H1 (cell line): ENCODE measurements around the gene AASDH. TPM values are rescaled to one million over a fixed set of nuclear protein-coding genes. Genes with fewer than 3 reads are reported as not detected.
A peak's percentile ranks its signal among the peaks of the same experiment; 100 is the strongest.

ENCODE experiments used
- BACH1 ChIP-seq: IDR thresholded peaks from 2 replicates; pipeline ENCODE4 v1.6.1; 2012; ENCODE audit warnings: low read length, improper control_type of control experiment
- BCL11A ChIP-seq, 2 experiments: IDR thresholded peaks; one replicate each; pipeline ENCODE4 v1.6.1; 2011; ENCODE audit warnings: low read depth in 2 of 2, low read length in 2 of 2, mild to moderate bottlenecking in 2 of 2
- CBX8 ChIP-seq: fragments of 300-800, 300-1000 bp; sonication (generic); IDR thresholded peaks from 2 replicates; pipeline ENCODE4 v1.7.1; 2016; ENCODE audit warnings: low read depth, low read length, borderline replicate concordance
- CREB1 ChIP-seq: IDR thresholded peaks from 2 replicates; pipeline ENCODE4 v1.6.1; 2012; ENCODE audit warnings: inconsistent platforms
- CTBP2 ChIP-seq: IDR thresholded peaks from 2 replicates; pipeline ENCODE4 v1.7.0; 2011; ENCODE audit warnings: borderline replicate concordance, mild to moderate bottlenecking, moderate library complexity, mixed read lengths, low read length; ENCODE audit not compliant: insufficient read depth, insufficient read length
- FOSL1 ChIP-seq: IDR thresholded peaks from 2 replicates; pipeline ENCODE4 v1.6.1; 2011; ENCODE audit warnings: mild to moderate bottlenecking, low read depth, low read length, moderate library complexity; ENCODE audit not compliant: insufficient read depth
- GABPA ChIP-seq: IDR thresholded peaks from 2 replicates; pipeline ENCODE4 v1.6.1; 2011; ENCODE audit warnings: mild to moderate bottlenecking, low read length, moderate library complexity, borderline replicate concordance; ENCODE audit not compliant: insufficient read depth
- KDM1A ChIP-seq: fragments of 200-600, 300-600 bp; sonication (generic); IDR thresholded peaks from 2 replicates; pipeline ENCODE4 v1.7.1; 2016; ENCODE audit warnings: mild to moderate bottlenecking, low read length, borderline replicate concordance
- KDM5A ChIP-seq: fragments of 200-600 bp; IDR thresholded peaks from 2 replicates; pipeline ENCODE4 v1.7.1; 2012; ENCODE audit warnings: mild to moderate bottlenecking, low read length, inconsistent platforms, mixed read lengths
- MAFK ChIP-seq: IDR thresholded peaks from 2 replicates; pipeline ENCODE4 v1.6.1; 2012; ENCODE audit warnings: low read depth, mild to moderate bottlenecking, improper control_type of control experiment, low read length
- NANOG ChIP-seq: IDR thresholded peaks from 2 replicates; pipeline ENCODE4 v1.6.1; 2011; ENCODE audit warnings: low read length, low read depth, mild to moderate bottlenecking, inconsistent platforms; ENCODE audit not compliant: insufficient read depth, poor library complexity, severe bottlenecking
- NRF1 ChIP-seq: IDR thresholded peaks from 2 replicates; pipeline ENCODE4 v1.6.1; 2011; ENCODE audit warnings: mild to moderate bottlenecking, low read depth, low read length, improper control_type of control experiment
- PHF8 ChIP-seq: fragments of 200-600 bp; sonication (generic); conservative IDR thresholded peaks from 2 replicates; pipeline ENCODE4 v1.7.1; 2012; ENCODE audit warnings: low read depth, mild to moderate bottlenecking, inconsistent platforms, low read length, moderate library complexity
- RAD21 ChIP-seq, 2 experiments: IDR thresholded peaks in 1 of 2; conservative IDR thresholded peaks in 1 of 2; 2 replicates each; pipeline ENCODE4 v1.6.1; 2011; ENCODE audit warnings: low read depth in 2 of 2, low read length in 2 of 2, improper control_type of control experiment in 1 of 2, inconsistent platforms in 1 of 2, mild to moderate bottlenecking in 1 of 2, moderate library complexity in 1 of 2
- RFX5 ChIP-seq: IDR thresholded peaks from 2 replicates; pipeline ENCODE4 v1.6.1; 2011; ENCODE audit warnings: low read depth, low read length, improper control_type of control experiment, borderline replicate concordance
- SAP30 ChIP-seq: fragments of 300-600 bp; sonication (generic); IDR thresholded peaks from 2 replicates; pipeline ENCODE4 v1.7.1; 2012; ENCODE audit warnings: low read length, moderate library complexity, mild to moderate bottlenecking, inconsistent platforms; ENCODE audit not compliant: insufficient read depth, insufficient replicate concordance
- SP4 ChIP-seq: IDR thresholded peaks from 2 replicates; pipeline ENCODE4 v1.6.1; 2012; ENCODE audit warnings: low read length, inconsistent platforms
- TAF7 ChIP-seq: optimal IDR thresholded peaks from 2 replicates; pipeline ENCODE3; 2011; ENCODE audit warnings: low read depth, mild to moderate bottlenecking, inconsistent platforms, low read length, moderate library complexity, borderline replicate concordance
- TCF12 ChIP-seq: IDR thresholded peaks from 2 replicates; pipeline ENCODE4 v1.6.1; 2011; ENCODE audit warnings: low read depth, mild to moderate bottlenecking, low read length
- YY1 ChIP-seq: IDR thresholded peaks from 2 replicates; pipeline ENCODE4 v1.6.1; 2011; ENCODE audit warnings: low read depth, mild to moderate bottlenecking, low read length
- polyA plus RNA-seq, 7 experiments: library from polyadenylated mRNA; depleted of rRNA in 3 of 7; stranded (reverse) in 5 of 7; unstranded in 2 of 7; fragments of >200 nt in 5 of 7; fragments of 200-250 nt in 2 of 7; gene quantifications; 1 replicate in 5 of 7; 2 replicates in 1 of 7; 4 replicates in 1 of 7; pipeline versions ENCODE4 v1.2.1 to v1.2.3, GENCODE V29; 2011 to 2013; ENCODE audit warnings: missing spikeins in 2 of 7, mixed read lengths in 2 of 7
- total RNA-seq: library from RNA; stranded (reverse); fragmentation: NEBNext Ultra II Directional; extraction: Animal tissue kit (Norgen Biotek cat#: 25700); gene quantifications from 2 replicates; pipeline ENCODE4 v1.2.1, GENCODE V29; 2021
- TF ChIP-seq, protein P1 (sequence below): IDR thresholded peaks from 2 replicates; pipeline ENCODE4 v1.6.1; 2012; ENCODE audit warnings: inconsistent platforms
- TF ChIP-seq, protein P2 (sequence below): IDR thresholded peaks from 2 replicates; pipeline ENCODE4 v1.6.1; 2011; ENCODE audit warnings: low read depth, mild to moderate bottlenecking, low read length; ENCODE audit not compliant: insufficient read depth

Gene AASDH
- total and polyA plus RNA-seq, 2 of the 8 experiments (the other 6 are each of a cell fraction or from before 2014, with no cell fraction given), result 8.0 to 10.9 TPM

DNA sequence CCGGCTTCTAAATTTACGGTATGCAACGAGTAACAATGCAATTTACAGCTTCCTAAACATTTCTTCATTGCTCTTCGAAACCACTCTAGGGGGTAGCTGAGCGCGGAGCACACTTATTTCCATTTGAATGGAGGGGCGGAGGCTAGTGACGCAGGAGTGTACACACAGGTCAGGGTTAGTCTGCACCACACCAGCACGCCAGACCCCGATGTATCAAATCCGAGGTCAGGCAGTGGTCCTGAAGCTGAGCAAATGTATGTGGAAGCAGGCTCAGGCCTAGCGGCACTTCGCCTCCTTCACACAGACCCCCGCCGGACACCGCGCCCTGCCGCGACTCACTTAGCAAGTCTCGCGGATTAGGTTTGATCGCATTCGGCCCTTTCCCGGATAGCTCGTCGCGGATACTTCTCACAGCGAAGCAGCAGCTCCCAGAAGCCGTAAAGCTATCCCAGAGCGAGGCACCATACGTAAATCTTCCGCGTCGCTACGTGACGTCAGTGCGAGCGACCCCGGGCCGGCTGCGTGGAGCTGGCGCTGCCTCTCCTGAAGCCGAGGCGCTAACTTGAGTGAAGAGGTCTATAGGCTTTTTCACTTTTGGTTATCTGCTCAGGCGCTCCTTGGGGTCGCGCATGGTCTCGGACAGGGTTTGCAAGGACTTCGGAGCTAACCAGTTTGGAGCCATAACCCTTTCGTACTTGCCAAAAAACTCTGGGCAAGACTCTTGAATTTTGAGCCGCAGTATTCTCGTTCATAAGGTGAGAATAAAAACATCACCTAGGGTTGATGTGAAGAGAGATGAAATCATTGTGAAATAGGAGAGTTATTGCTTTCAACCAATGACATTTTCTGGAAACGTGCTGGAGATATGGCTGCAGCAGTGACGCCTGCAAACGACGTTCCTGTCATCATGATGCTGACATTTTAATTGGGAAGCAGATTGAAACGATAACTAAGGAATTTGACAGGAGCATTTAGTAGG, at the start of gene AASDH (continued):
- TF ChIP-seq, protein P1, sequence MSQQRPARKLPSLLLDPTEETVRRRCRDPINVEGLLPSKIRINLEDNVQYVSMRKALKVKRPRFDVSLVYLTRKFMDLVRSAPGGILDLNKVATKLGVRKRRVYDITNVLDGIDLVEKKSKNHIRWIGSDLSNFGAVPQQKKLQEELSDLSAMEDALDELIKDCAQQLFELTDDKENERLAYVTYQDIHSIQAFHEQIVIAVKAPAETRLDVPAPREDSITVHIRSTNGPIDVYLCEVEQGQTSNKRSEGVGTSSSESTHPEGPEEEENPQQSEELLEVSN, result no peak
- TF ChIP-seq FOSL1 (no peak), SP4 (no peak), SAP30 (no peak), NANOG (peak; percentile 31), YY1 (no peak), BCL11A (IDR thresholded peaks at IDR 0.05; ENCODE audit: low read depth in 2 of 2, low read length in 2 of 2) (no peak), KDM1A (no peak), TCF12 (no peak), NRF1 (no peak), KDM5A (peak; percentile 92), GABPA (no peak), TAF7 (peak; percentile 88), CREB1 (peak; percentile 99), CBX8 (no peak), BACH1 (0 out of 2 replicates have a peak, but pooled peaks have one; percentile 2), MAFK (no peak), RAD21 (IDR thresholded peaks at IDR 0.05 in 1 of 2, conservative IDR thresholded peaks at IDR 0.05 in 1 of 2; ENCODE audit: low read depth in 2 of 2, low read length in 2 of 2) (no peak; a peak in 1 of 4 replicates), RFX5 (no peak), CTBP2 (no peak), PHF8 (peak; percentile 98)
- TF ChIP-seq, protein P2, sequence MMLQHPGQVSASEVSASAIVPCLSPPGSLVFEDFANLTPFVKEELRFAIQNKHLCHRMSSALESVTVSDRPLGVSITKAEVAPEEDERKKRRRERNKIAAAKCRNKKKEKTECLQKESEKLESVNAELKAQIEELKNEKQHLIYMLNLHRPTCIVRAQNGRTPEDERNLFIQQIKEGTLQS, result peak; percentile 97
